Osteoblast (primary cell): ENCODE data around the gene OPCML. TPM values are rescaled to one million over a fixed set of nuclear protein-coding genes. Genes with fewer than 3 reads are reported as not detected.

Experiments
- DNase-seq: peaks from one replicate; pipeline ENCODE4 v3.0.0; 2011; ENCODE audit warnings: low spot score, mixed read lengths; ENCODE audit not compliant: insufficient read length; ENCODE audit errors: missing footprints
- H2AFZ ChIP-seq: 2 replicates; pipeline ENCODE4 v1.6.0; 2011; ENCODE audit warnings: mild to moderate bottlenecking, low read length
- H3K27ac ChIP-seq: 2 replicates; pipeline ENCODE4 v1.5.1; 2011; ENCODE audit warnings: mild to moderate bottlenecking, low read depth, low read length, moderate library complexity
- H3K27me3 ChIP-seq: 2 replicates; pipeline ENCODE4 v1.6.0; 2012; ENCODE audit warnings: mild to moderate bottlenecking, control low read depth, inconsistent platforms, low read length, moderate library complexity; ENCODE audit not compliant: insufficient read depth
- H3K36me3 ChIP-seq: 2 replicates; pipeline ENCODE4 v1.5.1; 2011; ENCODE audit warnings: mild to moderate bottlenecking, low read length, control low read depth, moderate library complexity; ENCODE audit not compliant: insufficient read depth
- H3K4me1 ChIP-seq: 2 replicates; pipeline ENCODE4 v1.5.1; 2011; ENCODE audit warnings: mild to moderate bottlenecking, low read length, control low read depth, moderate library complexity; ENCODE audit not compliant: insufficient read depth
- H3K4me2 ChIP-seq: 2 replicates; pipeline ENCODE4 v1.6.0; 2011; ENCODE audit warnings: mild to moderate bottlenecking, low read length; ENCODE audit not compliant: insufficient read depth
- H3K4me3 ChIP-seq: fragments of 200-600 bp; sonication (generic); 3 replicates; pipeline ENCODE4 v1.5.1; 2012; ENCODE audit warnings: mild to moderate bottlenecking, low read length, inconsistent platforms; ENCODE audit not compliant: insufficient read depth
- H3K79me2 ChIP-seq: 2 replicates; pipeline ENCODE4 v1.6.0; 2012; ENCODE audit warnings: mild to moderate bottlenecking, low read length, control low read depth, inconsistent platforms; ENCODE audit not compliant: insufficient read depth
- H3K9me3 ChIP-seq: 2 replicates; pipeline ENCODE4 v1.5.1; 2011; ENCODE audit warnings: low read depth, low read length, control low read depth
- H4K20me1 ChIP-seq: 2 replicates; pipeline ENCODE4 v1.6.0; 2012; ENCODE audit warnings: mild to moderate bottlenecking, low read length, control low read depth; ENCODE audit not compliant: insufficient read depth
- CTCF ChIP-seq: IDR thresholded peaks from 2 replicates; pipeline ENCODE4 v1.5.1; 2011; ENCODE audit warnings: mild to moderate bottlenecking, low read depth, low read length, moderate library complexity; ENCODE audit errors: extremely low read depth
- total RNA-seq: library from RNA; depleted of rRNA; stranded (reverse); fragments of >200 nt; gene quantifications from 2 replicates; pipeline ENCODE4 v1.2.3, GENCODE V29; 2012

OPCML gene
- total RNA-seq, 1 donor: 0.36 TPM

- H3K4me3 ChIP-seq: no peak overlapping the region
- no peak overlapping the region for H2AFZ ChIP-seq
- DNase-seq: no peak
- H3K9me3 ChIP-seq: no peaks in the 10 kb centered on the region
- no peaks in the 10 kb centered on the region for H3K4me1 ChIP-seq
- no peak for TF ChIP-seq CTCF
- H3K27ac ChIP-seq: no peak overlapping the region
- no peaks in the 10 kb centered on the region for H3K27me3 ChIP-seq
- H4K20me1 ChIP-seq: no peaks in the 10 kb centered on the region
- no peaks in the 10 kb centered on the region for H3K36me3 ChIP-seq
- H3K79me2 ChIP-seq: no peaks in the 10 kb centered on the region
- no peak overlapping the region for H3K4me2 ChIP-seq
These were observed 936.6 kb downstream of the OPCML start for GRCh38 chr11:132595711-132596134.

GRCh38 chr11:132595246-132595645 is 937.1 kb downstream of the OPCML start:
- no peak overlapping the region for H3K27ac ChIP-seq
- H4K20me1 ChIP-seq: no peaks in the 10 kb centered on the region
- H3K9me3 ChIP-seq: no peaks in the 10 kb centered on the region
- no peak for TF ChIP-seq CTCF
- no peaks in the 10 kb centered on the region for H3K79me2 ChIP-seq
- H3K4me1 ChIP-seq: no peaks in the 10 kb centered on the region
- no peak overlapping the region for H2AFZ ChIP-seq
- no peaks in the 10 kb centered on the region for H3K36me3 ChIP-seq
- H3K4me2 ChIP-seq: no peak overlapping the region
- H3K27me3 ChIP-seq: no peaks in the 10 kb centered on the region
- no peak overlapping the region for H3K4me3 ChIP-seq
- no peak for DNase-seq

GRCh38 chr11:132590986-132591385 is 941.3 kb downstream of the OPCML start:
- no peaks in the 10 kb centered on the region for H4K20me1 ChIP-seq
- no peak for DNase-seq
- H3K4me1 ChIP-seq: no peaks in the 10 kb centered on the region
- no peak overlapping the region for H3K4me3 ChIP-seq
- H2AFZ ChIP-seq: no peak overlapping the region
- no peaks in the 10 kb centered on the region for H3K27me3 ChIP-seq
- no peaks in the 10 kb centered on the region for H3K79me2 ChIP-seq
- no peak for TF ChIP-seq CTCF
- no peaks in the 10 kb centered on the region for H3K9me3 ChIP-seq
- H3K4me2 ChIP-seq: no peak overlapping the region
- H3K27ac ChIP-seq: no peak overlapping the region
- H3K36me3 ChIP-seq: no peaks in the 10 kb centered on the region

- no peak for DNase-seq
- H4K20me1 ChIP-seq: no peaks in the 10 kb centered on the region
- no peaks in the 10 kb centered on the region for H3K9me3 ChIP-seq
- no peaks in the 10 kb centered on the region for H3K36me3 ChIP-seq
- no peak overlapping the region for H3K27ac ChIP-seq
- H3K79me2 ChIP-seq: no peaks in the 10 kb centered on the region
- no peak for TF ChIP-seq CTCF
- H3K4me3 ChIP-seq: no peak overlapping the region
- H3K4me2 ChIP-seq: no peak overlapping the region
- no peaks in the 10 kb centered on the region for H3K4me1 ChIP-seq
- no peaks in the 10 kb centered on the region for H3K27me3 ChIP-seq
- H2AFZ ChIP-seq: no peak overlapping the region
These were observed 941.7 kb downstream of the OPCML start for GRCh38 chr11:132590554-132590953.
